NCI-H345 treated with DMSO at 0.1 percent for 48 hours (cell line): ENCODE measurements around the gene MYH3.

Experiments
- DNase-seq: peaks from one replicate; lab custom pipeline; 2025; ENCODE audit not compliant: unreplicated experiment; lab: John Stamatoyannopoulos, UW

Gene MYH3

DNA sequence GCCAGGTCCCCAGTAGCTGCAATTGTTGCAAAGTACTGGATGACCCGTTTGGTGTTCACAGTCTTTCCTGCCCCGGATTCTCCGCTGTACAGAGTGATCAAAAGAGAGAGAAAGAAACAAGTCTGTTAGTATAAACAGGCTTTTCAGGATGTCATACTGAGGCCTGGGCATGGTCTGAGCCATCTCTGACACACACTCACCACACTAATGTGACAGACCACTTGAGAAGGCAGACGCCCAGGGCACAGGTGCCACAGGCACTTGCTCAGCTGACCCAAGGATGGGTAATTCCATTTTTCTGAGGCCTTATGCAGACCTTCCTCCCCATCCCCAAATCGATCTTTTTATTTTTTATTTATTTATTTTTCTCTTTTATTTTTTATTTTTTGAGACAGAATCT lies 7.5 kb downstream of the MYH3 start:
- no peak for DNase-seq

DNA sequence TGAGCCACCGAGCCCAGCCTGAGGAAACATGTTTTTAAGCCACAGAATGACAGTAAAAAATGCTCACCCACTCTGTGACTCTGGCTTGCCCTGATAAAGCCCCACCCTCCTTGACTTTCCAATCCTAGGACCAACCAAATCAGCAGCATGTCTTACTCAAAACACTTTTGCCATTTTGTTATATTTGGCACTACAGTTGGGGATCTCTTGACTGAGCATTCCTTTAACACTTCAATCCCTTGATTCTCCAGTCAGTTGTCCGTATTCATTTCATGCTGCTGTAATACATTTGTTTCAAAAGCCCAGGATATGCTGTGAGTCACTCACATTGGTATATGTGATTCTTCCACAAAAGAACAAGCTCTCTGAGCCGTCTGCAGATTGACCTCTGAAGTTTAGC lies 8.2 kb downstream of the MYH3 start:
- no peak for DNase-seq

DNA sequence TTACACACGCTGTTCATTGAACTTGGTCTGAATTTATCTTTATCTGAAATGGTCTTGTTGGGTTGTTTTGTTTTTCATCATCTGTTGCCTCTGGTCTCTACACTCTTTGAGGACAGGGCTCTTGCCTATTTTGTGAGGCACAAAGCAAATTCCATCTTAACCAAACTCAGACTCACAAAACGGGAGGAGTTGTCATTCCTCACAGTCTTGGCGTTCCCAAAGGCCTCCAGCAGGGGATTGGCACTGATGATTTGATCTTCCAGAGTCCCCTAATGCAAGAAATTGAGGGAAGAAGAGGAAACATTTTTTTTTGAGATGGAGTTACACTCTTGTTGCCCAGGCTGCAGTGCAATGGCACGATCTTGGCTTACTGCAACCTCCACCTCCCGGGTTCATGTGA lies 8.7 kb downstream of the MYH3 start:
- DNase-seq = no peak

DNA sequence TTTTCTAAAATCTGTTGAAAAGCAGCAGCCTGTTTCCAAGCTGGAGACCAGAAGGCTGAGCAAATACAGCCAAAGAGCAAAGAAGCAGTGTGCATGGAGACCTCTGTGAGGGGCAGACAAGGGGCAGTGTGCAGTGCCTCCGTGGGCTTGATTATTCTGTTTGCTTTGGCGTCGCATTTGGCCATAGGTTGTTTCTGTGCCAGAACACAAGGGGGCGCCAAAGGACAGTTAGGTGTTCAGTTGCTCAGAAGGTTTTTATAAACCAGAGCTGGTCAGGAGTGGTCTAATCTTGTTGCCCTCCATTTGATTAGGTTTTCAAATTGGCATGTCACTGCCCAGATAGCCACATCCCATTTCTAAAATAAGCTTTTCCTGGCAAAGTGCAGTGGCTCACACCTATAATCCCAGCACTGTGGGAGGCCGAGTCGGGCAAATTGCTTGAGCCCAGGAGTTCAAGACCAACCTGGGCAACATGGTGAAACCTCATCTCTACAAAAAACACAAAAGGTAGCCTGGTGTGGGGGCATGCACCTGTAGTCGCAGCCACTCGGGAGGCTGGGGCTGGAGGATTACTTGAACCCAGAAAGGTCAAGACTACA lies 10.6 kb downstream of the MYH3 start:
- DNase-seq = no peak

DNA sequence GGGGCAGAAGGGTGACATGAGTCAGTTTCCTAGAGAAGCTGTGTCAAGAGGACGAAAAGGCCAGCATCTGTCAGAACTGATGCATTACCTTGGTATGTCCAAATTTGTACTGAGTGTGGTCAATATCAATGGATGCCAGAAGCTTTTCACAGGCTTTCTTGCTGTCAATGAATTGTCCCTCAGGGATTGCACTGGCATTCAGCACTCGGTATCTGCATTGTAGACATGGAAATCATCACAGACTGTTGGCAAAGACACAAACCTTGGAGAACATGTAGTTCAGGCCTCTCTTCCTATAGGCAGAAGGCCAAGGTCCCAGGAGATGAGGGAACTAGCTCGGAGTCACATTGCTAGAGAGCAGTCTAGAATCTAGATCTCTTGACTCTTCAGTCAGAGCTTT lies 16.6 kb downstream of the MYH3 start:
- no peak for DNase-seq

DNA sequence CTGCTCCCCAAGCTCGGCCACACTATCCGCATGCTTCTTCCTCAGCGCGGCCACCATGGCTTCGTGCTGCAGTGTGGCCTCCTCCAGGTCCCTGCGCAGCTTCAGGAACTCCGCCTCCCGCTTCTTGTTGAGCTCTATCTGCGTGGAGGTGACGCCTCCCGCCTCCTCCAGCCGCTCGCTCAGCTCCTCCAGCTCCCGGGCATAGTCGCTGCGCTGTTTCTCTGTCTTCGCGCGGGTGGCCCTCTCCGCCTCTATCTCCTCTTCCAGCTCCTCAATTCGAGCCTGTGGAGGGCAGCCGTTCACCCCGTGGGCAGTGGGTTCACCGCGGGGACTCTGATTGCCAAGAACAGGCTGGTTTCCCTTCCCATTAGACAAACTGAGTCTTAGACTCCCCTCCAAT lies 19.0 kb downstream of the MYH3 start:
- no peak for DNase-seq

DNA sequence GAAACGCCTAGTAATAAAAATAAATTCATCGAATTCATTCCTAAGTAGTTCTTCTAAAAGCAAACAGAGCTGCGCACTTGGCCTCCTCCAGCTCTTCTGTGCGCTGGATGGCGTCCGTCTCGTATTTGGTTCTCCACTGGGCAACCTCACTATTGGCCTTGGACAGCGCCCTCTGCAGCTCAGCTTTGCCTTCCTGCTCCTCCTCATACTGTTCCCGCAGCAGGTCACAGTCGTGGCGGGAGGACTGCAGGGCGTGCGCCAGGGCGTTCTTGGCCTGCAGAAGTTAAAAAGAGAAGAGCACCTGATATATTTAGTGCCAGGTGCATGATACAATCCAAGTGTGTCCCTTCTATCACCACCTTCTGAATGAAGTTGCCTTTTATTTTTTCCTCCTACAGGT lies 21.8 kb downstream of the MYH3 start:
- no peak for DNase-seq

DNA sequence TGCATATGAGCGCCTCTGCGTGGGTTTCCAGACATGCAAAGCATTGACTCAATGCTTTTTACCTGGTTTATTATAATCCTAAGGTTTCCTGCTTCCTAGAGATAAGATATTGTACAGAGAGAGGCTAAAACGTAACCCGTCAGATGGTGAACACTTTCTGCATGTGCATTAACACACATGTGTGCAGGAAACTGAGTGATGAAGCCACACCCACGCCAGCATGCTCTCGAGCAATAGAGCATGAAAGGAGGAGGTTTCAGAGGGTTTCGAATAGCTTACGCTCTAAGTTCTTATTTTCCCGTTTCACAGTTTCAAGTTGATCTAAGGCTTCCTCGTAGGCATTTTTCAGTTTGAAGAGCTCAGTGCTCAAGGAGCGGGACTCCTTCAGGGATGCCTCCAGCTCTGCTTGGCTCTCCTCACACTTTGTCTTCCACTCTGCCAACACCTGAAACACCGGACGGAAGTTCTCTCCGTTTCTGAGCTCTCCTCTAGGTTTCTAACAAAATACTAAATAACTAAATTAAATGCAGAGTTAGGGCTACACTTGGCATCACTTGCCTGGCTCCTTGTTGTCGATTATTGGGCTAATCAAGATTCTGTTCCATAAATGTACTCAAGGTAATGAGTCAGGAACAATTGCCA lies 23.2 kb downstream of the MYH3 start:
- no peak for DNase-seq

DNA sequence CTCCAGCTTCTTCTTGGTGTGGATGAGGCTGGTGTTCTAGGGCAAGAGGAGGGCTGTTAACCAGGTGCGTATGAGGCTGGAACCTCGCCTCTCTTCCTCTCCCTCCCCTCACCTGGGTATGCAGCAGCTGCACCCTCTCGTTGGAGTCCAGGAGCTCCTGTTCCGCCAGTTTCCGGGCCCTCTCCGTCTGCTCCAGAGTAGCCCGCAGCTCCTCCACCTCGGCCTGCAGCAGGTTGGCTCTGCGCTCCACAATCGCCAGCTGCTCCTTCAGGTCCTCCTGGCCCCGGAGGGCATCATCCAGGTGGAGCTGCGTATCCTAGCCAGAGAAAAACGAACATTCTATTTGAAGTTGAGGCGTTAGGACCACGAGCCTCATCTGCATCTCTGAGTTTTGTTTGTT lies 25.4 kb downstream of the MYH3 start:
- no peak for DNase-seq

DNA sequence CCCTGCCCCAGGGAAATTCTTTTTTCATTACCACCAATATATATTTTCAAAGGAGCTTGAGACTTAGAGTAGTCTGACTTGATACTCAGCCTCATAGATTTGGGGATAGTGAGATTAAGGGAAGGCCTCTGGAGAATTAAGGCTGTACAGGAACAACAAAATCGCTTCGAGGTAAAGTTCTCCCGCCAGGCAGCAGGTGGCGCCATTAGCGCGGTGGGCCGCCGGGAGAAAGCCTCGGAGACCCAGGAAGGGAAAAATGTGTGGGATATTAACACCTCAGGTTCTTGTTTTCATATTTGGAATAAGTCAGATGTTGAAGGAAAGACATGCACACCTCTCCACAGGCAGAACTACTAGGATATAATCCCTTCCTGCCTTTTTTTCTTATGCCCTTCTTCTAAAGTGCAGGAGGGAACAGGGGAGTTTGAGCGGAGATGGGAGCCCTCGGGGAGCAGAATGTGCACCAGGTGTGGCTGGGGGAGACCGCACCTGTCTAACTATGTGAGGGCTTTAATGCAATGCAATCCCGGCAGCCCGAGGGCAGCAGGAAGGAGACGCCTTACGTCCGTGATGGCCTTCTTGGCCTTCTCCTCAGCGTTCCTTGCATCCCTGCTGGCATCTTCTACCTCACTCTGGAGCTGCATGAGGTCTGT lies 25.9 kb downstream of the MYH3 start:
- DNase-seq = no peak

DNA sequence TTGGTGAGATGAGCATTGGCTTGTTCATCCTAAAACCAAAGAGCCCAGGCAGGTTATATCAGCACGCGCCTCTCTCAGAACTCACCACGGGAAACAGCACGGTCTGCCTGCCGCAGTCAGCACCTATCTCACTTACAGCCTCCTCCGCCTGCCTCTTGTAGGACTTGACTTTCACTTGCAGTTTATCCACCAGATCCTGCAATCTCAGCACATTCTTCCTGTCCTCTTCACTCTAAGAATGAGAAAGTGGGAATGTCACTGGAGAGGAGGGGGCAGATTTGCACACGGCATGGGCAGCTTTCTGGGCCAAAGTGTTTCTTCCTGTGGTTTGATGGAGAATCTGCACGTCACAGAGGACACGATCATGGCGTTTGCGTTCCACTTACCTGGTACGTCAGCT lies 27.4 kb downstream of the MYH3 start:
- DNase-seq = no peak

DNA sequence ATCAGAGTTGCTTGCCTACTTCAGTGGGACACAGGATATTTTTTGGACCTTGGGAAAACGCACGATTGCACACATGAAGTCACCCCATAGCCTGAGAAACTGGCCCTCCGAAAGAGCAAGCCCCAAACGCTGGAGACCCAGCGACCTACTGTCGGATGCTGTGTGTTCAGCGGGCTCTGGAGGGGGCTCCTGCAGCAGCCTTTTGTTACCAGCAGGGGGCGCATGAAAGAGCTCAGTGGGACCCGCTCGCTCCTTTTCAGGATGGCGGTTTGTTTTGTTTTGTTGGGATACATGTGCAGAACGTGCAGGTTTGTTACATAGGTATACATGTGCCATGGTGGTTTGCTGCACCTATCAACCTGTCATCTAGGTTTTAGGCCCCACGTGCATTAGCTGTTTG lies 28.4 kb downstream of the MYH3 start:
- DNase-seq = no peak

DNA sequence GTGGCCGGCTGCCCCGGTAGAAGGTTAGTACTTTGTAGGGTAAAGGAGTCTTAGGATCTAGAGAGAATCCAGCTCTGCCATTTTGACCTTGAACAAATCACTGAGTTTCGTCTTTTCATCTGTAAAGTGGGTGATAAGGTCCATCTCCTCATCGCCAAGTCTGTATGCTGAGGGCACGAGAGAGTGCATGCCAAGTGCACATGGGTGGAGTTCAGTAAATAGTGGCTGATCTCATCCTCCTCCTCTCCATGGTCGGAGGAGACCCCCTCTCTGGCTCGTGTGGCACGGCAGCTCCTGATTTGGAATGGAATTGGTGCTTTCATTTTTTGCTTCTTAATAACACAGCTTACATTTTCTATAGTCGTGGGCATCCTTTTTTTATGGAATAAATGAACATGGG lies 30.7 kb downstream of the MYH3 start:
- no peak for DNase-seq

DNA sequence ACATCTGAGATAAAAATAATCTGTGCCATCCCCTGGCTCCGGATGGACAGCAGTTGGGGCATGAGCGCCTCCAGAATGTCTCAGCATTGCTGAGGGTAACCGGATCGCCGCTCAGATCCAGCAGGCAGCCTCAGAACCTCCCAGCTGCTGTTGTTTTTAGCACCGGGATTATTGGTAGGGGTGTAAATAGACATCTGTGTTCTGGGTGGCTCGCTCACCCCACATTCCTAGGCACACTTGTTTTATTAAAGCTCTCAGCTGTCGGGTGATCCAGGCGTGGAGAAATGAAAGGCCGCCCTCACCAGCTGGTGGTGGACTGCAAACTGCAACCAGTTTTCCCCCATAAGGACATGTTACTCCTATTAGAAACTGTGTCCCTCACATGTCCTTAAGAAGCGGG lies 32.1 kb downstream of the MYH3 start:
- no peak for DNase-seq

DNA sequence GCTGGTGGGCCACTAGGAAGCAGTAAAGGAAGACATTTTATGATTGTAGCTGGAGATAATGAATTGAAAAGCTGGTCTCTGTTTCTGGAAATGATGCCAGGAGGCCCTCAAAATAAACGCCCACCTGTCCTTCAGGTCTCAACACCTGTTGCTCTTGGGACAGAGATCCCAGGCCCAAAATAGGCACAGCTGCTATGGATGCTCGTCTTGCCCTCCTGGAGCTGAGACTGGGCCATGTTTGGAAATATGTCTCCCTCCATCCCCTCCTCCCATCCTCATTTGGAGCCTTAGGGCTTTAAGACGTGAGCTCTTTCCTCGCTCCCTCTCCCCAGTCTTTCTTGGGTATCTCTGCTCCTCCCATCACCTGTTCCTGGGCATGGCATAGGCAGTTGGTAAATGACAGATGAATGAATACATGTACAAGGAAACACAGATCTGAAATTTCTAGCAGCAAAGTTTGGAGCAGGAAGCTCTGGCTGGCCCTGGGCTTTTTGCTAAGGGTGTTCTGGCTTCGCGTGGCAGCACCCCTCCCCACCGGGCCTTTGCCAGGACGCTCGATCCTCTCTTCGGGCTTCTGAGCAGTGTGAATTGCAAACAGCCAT lies 33.3 kb downstream of the MYH3 start:
- DNase-seq = no peak

DNA sequence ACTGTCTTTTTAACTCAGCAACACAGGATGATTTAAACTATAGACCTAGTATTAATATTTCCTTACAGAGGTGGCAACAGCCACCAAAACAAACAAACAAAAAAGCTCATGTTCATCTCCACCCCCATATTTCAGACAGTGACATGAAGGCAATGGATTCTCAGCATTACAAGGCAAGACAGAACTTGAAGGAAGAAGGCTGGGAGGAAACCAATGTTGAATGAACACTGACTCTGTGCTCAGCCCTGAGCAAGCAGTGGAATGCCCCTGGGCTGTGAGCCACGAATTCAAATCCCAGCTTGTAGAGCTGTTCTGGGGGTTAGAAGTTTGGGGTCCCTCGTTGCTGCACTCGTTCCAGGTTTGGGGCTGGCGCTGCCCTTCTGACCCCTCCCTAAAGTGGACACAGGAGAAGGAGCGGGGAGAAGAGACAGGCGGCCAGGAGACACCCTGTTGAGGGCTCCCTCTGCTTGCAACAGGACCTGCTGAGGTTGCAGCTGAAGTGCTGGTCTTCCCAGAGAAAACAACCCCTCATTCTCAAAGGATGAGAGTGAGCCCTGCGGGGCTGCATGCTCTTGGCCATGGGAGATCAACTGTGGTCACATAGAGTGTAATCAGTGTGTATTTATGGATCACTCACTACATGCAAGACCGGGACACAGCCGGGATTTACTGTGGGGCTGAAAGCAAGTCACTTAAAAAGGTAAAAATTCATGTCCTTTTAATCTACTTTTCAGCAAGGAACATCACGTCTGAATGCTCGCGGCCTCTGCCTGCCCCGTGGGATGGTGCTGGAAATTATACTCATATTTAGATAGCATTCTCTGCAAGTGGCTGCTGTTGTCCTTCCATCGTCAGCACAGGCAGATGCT lies 34.3 kb downstream of the MYH3 start:
- no peak for DNase-seq

DNA sequence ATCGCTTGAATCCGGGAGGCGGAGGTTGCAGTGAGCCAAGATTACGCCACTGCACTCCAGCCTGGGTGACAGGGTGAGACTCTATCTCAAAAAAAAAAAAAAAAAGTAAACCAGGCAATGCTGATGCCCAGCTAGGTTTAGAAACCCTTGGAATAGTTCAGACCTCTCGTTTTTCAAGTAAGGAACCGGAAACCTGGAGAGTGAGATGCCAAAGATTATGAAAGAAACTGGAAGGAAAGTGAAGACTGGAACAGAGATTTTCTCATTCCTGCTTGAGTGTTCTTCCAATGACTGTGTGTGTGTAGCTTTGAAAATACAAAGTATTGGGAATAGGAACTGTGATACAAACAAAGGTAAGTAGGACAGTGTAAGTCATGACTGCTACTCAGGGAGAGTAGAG lies 35.7 kb downstream of the MYH3 start:
- no peak for DNase-seq

DNA sequence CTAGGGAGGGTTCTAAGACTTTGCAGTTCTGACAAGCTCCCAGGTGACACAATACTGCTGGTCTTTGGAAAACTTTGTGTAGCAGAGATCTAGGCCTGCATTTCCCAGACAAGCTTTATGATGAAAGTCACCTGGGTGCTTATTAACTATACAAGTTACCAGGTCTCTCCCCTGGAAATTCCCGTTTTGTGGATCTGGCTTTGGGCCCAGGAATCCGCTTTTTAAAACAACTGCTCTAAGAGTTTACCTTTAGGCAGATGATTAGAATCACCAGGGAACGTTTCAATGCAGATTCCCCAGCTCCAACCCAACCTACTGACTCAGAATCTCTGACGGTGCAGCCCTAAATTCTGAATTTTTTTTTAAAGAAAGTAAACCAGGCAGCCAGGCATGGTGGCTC lies 36.3 kb downstream of the MYH3 start:
- DNase-seq = no peak

DNA sequence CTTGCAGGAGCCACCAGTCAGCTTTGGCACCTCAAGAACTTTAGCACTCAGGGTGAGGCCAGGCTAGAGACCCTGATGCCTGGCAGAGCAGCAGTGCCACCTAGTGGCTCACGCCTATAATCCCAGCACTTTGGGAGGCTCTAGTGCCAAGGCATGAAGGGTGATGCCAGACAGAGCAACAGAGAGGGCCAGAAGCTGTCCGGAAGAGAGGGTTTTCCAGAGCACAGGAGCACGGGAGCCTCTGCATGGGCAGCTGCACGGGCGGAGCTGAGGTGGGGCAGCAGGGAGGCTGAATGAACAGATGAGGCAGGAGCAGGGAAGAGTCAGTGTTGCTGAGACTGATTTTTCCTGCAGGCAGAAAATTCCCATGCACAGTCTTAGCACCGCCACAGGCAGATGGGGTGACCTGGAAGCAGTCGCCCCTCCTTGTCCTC lies 38.9 kb downstream of the MYH3 start:
- DNase-seq = peak; percentile 21

DNA sequence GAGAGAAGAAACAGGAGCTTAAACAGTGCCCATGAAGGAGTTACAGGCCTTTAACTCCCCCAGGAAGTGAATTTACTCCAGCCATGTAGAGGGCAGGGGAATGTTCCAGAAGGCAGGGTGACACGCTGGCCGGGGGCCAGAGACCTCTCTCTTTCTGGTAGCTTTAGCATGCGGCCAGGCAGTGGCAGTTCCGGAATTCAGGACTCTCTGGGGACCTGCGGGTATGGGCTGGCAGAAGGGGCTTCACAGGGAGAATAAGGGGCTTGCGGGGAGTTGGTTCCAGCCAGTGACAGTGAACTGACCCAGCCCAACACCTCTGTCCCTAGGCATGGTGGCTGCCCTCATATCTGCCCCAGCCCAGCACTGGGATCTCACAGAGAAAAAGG lies 40.0 kb downstream of the MYH3 start:
- DNase-seq = no peak

DNA sequence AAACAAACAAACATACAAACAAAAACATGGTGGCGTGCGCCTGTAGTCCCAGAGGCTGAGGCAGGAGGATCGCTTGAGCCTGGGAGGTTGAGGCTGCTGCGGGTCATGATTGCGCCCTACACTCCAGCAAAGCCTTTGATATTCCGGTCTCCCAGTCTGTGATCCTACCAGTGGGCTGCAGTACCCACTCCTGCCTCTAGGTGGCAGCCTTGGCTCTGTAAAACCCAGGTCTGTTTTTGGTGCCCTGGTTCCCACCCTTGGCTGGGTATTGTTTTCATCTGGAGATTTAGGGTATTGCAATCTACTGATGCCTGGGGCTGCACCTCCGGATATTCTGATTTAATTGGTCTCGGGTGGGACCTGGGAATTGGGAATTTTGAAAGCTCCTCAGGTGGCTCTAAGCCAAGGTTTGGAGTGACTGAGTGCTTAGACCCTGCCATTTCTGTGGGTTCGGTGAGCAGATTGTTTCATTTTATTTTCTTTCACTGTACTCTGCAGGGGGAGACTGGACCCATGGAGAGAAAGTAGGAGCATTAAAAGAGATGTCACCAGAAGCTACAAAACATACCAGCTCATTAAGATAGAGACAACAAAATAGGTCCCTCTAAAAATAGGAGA lies 40.5 kb downstream of the MYH3 start:
- DNase-seq = peak; percentile 9
